Glomerular visceral epithelial cell (primary cell): ENCODE results near the gene CGB2.
"Not testable (repeated sequence)": the region's sequence is repeated elsewhere in the genome, so short reads cannot be mapped to it uniquely, and the experiment has no call there.

Experiments
- DNase-seq: peaks from one replicate; pipeline ENCODE4 v3.0.0-alpha.2; 2016; ENCODE audit errors: extremely low spot score

Gene CGB2

GRCh38 chr19:49031642-49032301 lies at the start of gene CGB2:
TSS of gene CGB2 (plus strand) at chr19:49031890. CDS start at chr19:49032096, 206 bp downstream.
- not testable (repeated sequence) for DNase-seq

DNA sequence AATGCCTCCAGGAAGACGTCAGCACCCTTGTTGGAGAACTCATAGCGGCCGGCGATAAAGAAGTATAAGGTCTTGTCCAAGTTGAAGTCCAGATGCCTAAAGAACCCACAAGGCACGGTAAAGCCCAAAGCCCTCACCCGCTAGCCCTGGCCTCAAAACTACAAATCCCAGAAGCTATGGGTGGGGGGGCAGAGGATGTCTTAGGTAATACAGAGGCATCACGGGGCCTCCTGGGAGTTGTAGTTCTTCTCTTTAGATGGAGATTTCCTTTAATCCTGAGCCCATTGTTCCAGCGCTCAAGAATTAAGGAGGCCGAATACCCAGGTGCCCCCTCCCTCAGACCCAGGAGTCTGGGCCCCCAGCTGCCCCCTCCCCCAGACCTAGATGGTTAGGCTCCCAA lies 49.4 kb upstream of the CGB2 start:
- DNase-seq = no peak

DNA sequence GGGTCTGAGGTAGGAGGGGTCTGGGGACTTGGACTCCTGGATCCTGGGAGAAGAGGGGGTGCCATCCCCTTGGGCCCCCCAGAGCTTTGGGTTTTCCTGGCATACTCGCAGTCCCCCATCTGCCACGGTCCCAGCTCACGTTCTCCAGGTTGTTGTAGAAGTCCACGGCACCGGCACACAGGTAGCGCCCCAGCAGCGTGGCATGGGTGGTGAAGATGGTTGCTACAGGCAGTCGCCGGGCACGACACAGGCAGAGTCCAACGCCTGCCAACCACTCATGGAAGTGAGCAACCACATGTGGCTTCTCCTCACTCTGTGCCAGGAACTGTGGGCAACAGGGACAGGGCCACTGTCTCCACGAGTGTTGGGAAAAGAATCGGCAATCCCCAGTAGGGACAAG lies 46.0 kb upstream of the CGB2 start:
- no peak for DNase-seq

DNA sequence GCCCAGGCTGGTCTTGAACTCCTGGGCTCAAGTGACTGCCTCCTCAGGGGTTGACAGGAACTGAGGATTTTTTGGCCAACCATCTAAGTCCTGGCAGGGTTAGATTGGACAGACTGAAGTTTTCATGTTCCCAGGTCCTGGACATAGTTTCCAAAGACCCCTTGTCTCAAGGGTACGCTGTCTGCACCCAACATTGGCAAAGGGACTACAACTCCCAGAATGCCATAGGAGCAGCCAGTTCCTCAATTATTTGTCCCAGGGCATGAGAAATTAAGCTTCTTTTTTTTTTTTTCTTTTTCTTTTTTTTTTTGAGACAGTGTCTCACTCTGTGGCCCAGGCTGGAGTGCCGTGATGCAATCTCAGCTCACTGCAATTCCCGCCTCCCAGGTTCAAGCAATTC lies 45.5 kb upstream of the CGB2 start:
- no peak for DNase-seq

DNA sequence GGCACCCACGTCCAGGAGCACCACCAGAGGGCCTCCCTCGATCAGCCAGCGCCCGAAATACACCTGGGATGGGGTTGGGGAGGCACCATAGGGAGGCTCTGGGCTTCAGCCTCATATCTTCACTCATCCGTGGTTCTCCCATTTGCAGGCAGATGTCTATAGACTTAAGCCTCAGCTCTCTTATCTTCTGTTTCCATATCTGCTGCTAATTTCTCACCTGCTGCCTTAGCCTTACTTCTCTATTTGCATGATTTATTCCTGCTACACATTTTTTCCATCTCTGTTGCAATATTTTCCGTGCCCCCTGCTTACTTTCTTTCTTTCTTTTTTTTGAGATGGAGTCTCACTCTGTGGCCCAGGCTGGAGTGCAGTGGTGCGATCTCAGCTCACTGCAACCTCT lies 44.4 kb upstream of the CGB2 start:
- DNase-seq = no peak

DNA sequence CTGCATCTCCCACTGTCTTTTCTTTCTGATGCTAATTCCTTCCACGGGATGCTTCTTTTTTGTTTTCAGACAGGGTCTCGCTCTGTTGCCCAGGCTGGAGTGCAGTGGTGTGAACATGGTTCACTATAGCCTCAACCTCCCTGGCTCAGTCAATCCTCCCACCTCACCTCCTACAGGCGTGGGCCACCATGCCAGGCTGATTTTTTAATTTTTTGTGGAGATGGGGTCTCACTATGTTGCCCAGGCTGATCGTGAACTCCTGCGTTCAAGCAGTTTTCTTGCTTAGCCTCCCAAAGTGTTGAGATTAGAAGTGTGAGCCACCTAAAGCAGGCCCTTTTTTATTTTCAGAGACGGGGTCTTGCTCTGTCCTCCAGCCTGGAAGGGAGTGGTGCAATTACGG lies 43.4 kb upstream of the CGB2 start:
- DNase-seq = no peak

- DNase-seq = no peak
Measured at GRCh38 chr19:48988860-48989259, 42.8 kb upstream of the CGB2 start.

DNA sequence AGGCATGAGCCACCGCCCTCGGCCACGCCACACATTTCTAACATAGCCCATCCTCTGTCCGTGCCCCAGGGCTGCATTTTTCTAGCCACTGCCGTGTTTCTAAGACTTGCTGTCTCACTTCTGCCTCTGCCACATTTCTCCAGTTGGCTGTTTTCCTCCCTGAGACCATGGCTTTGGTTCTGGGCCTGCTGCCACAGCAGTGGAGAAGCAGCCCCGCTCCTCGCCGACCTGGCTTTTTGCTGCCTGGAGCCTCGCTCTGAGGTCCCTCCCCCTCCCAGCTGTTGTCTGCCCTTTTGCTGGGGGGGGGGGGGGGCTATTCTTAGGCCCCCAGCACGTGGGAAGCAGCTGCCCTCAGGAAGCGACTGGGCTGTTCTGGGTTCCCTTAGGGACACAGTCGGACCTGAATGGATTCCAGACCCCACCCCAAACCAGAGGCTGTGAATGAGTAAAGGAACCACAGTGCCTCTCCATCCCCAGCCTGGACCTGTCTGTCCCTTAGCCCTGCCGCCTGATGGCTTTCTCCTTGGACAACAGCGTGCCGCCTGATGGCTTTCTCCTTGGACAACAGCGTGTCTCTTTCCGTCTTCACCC lies 41.9 kb upstream of the CGB2 start:
- DNase-seq = no peak

DNA sequence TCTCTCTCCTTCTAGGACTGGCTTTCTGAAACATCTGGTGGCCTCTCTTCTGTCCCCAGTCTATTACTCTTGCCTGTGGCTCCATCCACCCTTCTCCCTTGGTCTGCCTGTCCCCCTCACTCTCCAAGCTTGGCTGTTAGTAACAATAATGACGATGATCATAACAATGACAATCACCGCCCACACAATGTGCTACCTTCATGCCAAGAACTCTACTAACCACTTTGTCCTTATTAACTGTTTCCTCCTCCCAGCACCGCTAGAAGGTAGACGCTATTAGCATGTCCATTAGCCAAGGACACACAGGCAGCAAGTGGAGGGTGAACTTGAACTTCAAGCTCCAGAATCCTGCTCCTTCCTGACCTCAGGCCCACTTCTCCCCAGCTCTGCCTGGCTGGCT lies 41.3 kb upstream of the CGB2 start:
- DNase-seq = no peak

DNA sequence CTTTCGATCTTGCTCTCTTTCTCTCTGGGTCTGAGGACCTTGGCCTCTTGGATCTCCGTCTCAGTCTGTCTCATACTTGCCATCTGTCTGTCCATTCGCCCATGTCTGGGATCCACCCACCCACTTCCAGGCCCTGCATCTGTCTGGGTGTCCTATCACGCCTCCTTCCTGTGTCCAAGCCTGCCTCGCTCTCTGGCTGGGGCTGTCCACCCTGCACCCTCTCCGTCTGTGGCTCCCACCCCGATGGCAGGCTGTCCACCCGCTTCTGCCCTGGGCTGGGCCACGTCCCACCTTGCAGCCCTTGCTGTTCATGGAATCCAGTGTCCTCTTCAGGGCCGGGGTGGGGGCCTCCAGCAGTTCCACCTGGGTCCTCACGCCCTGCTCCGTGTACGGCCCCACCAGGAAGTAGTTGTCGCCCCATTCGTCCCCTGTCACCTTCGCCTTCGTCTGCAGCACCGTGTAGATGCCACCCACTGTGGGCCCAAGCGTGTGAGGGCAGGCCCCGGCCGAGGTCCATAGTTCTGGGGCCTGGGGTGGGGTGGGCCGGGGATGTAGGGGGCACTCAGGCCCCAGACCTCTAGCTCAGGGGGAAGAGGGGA lies 40.6 kb upstream of the CGB2 start:
- no peak for DNase-seq

DNA sequence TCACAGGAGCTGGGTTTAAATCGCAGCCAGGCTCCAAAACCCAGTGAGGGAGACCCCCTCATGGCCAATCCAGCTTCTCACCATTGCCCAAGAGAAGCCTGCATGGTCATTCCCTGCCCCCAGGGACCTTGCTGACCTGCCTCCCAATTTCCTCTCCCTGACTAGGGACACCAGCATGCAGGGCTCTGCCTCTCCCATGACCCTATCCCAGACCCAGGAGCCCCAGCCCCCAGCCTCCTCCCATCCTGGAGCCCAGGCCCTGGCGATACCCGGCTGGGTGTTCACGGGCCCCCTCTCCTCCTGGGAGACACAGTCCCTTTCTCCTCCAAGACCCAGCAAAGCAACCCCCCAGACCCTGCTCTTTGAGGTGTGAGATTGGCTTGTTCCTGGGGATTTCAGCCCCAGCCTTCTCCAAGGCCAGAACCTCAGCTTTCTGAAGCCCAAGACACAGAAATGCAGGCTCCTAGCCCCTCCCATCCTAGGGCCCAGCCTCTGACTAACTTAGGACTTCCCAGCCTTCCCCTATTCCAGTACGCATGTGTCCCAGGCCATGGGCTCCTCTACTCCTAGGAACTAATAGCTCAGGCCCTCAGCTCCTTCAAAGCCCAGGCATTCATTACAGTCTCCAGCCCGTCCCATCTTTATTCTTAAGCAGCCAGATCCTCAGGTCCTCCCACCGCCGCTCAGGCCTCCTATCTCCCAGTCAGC lies 39.7 kb upstream of the CGB2 start:
- peak; percentile 79 for DNase-seq

DNA sequence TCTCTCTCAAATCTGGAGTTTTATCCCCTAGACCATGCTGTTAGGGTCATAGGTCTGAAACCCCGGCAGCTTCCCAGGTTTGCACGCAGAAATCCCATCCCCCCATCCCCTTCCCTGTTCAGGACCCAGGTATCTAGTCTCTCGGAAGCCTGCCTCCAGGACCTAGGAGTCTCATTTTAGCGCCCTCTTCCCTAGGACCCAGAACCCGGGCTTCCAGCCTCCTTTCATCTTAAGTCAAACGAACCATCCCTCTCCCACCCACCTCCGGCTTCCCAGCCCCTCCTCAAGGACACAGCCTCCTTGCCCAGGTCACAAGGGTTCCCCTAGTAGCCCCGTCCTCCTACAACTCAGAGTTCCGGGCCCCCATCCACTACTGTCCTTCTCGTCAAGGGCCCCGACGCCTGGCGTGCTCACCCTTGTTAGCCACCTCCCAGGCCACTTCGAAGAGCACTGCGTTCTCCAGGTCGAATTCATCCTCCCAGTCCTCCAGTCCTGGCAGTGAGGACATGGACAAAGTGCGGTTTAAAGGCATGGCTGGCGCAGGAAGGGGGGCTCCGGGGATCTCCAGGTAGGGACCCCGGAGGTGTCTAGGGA lies 39.0 kb upstream of the CGB2 start:
- DNase-seq = no peak

DNA sequence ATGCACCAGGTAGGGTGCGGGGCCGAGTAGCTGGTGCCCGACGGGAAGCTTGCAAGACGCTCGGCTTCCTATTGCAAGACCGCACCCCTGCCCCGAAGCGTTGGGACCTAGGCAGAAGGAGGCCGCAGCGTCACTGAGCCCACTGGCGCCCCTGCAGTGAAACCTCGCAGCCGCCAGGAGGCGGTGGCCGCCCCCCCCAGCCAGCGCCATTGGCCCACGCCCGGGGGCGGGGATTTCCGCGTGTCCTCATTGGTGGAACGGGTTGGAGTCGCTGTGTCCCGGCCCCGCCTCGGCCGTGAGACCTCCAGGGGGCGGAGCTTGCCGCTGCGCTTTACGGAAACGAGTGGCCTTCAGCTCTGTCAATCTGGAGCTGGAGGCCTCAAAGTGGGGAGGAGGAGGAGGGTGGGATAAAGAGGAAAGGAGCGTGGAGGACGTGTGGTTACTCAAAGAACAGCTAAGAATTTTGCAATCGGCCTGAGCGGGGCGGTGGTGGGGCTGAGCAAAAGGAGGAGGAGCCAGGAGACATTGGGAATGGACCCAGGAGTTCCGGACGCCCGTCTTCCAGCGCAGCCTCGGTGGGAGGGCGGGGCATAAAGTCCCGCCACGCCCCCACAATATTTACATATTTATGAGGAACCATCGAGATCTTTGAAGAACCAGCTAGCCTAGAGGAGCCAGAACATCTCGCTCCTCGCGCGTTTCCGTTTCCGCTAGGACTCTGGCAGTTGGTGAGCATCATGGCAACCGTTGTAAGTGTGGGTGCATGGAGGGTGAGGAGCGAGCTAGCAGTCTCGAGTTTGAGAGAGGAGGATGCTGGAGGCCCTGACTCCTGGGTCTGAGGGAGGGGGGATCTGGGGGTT lies 38.3 kb upstream of the CGB2 start, which contains the start of the genes GYS1 and RUVBL2:
GYS1 (minus strand) TSS at position 135 of the 860 bp plus-strand sequence. CDS start 197 bp downstream, outside the sequence.
RUVBL2 (plus strand) TSS at position 713 of the 860 bp plus-strand sequence; CDS start at position 738, 25 bp downstream.
- DNase-seq = peak; percentile 100

DNA sequence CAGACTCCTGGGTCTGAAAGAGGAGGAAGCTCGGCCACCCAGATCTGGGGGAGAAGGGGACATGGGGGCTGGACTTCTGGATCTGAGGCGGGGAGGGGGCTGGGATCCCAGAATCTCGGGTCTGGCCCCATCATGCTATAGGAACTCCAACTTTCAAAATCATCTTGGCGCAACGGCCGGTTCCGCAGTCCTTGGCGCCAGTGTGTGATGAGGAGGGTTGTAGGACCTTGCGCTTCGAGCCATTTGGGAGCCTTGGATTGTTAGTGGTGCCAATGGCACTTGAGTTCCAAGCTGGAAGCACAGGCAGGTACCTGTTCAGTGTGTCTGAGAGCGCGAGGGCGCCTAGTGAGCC lies 37.7 kb upstream of the CGB2 start:
- no peak for DNase-seq

GRCh38 chr19:48997972-48998371 lies 33.7 kb upstream of the CGB2 start:
- DNase-seq = peak; percentile 89

GRCh38 chr19:48999481-49000325 lies 32.0 kb upstream of the CGB2 start:
- DNase-seq = peak; percentile 82

DNA sequence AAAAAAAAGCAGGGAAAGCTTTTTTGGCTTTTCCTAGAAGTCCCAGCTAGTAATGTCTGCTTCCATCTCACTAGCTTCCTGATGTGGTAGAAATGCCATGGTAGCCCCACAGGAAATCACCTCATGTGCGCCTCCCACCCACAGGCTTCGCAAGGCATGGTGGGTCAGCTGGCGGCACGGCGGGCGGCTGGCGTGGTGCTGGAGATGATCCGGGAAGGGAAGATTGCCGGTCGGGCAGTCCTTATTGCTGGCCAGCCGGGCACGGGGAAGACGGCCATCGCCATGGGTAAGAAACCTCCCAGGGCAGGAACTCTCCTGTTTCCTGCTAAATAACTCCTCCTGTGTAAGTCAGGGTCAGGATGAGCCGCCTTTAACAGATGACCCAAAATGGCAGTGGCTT lies 27.6 kb upstream of the CGB2 start:
- DNase-seq = no peak

GRCh38 chr19:49004964-49005614 lies 26.6 kb upstream of the CGB2 start:
- DNase-seq = no peak

- DNase-seq = no peak
Measured at GRCh38 chr19:49006905-49007304, 24.8 kb upstream of the CGB2 start.

DNA sequence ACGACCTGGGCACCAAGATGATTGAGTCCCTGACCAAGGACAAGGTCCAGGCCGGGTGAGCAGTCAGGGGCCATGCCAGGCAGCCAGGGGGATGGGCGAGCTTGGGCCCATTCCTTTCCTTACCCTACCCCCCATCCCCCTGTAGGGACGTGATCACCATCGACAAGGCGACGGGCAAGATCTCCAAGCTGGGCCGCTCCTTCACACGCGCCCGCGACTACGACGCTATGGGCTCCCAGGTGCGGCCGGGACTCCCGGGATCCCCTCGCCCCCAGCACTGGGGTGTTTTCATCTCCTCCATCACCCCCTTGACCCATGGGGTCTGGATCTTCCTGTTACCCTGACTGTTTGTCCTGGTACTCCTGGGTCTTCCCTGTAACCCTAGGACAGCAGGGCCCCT lies 21.9 kb upstream of the CGB2 start:
- no peak for DNase-seq
